ENCODE data around the gene SMYD3.
"Not testable (repeated sequence)": the region's sequence is repeated elsewhere in the genome, so short reads cannot be mapped to it uniquely, and the experiment has no call there.

Gene SMYD3

DNA sequence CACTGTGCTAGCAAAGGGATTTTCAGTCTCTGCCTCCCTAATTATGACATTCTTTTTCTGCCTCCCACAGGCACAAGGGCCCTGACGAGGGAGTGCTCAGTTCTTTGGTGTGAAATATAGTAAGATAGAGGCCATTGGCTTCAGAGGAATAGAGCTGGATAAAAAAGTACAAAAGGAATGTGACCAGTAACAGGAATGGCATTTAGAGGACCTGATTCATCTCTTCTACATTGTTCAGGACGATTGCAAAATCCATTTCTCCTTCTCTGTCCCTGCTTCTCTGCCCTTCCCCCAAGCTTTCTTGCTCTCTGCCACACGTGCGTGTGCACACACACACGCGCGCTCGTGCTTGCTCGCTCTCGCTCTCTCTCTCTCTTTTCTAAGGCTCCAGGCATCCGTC, 684.1 kb downstream of the SMYD3 start:
- no peak for TF ChIP-seq Cebpa-rat (IDR thresholded peaks at IDR 0.05)
- Histone ChIP-seq H3K4me3 (no peak overlapping the region), H3K9ac (no peak overlapping the region), H3K27me3 (no peaks in the 10 kb centered on the region), H3K36me3 (peaks cover 0 to 5% (median 0%) of the 10 kb centered on the region in 11 experiments; a peak in 4 of 22 replicates), H3K4me1 (no peaks in the 10 kb centered on the region), H3K4me2 (no peak overlapping the region), H3K27ac (no peak overlapping the region), H3K9me3 (replicated peaks in 1 of 11) (peaks cover 0 to 11% (median 8%) of the 10 kb centered on the region in 11 experiments; a peak in 11 of 22 replicates), H4K20me1 (no peaks in the 10 kb centered on the region)

DNA sequence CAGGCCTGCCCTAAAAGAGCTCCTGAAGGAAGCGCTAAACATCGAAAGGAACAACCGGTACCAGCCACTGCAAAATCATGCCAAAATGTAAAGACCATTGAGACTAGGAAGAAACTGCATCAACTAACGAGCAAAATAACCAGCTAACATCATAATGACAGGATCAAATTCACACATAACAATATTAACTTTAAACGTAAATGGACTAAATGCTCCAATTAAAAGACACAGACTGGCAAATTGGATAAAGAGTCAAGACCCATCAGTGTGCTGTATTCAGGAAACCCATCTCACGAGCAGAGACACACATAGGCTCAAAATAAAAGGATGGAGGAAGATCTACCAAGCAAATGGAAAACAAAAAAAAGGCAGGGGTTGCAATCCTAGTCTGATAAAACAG, 688.7 kb downstream of the SMYD3 start:
- peaks cover 0 to 14% (median under 1%) of the 10 kb centered on the region in 11 experiments; a peak in 4 of 22 replicates for H3K9me3 ChIP-seq (replicated peaks in 1 of 11)
- H3K9ac ChIP-seq, H4K20me1 ChIP-seq, H3K4me1 ChIP-seq, H3K4me2 ChIP-seq, H3K27ac ChIP-seq, H3K36me3 ChIP-seq, H3K4me3 ChIP-seq, H3K27me3 ChIP-seq: not testable (repeated sequence)

DNA sequence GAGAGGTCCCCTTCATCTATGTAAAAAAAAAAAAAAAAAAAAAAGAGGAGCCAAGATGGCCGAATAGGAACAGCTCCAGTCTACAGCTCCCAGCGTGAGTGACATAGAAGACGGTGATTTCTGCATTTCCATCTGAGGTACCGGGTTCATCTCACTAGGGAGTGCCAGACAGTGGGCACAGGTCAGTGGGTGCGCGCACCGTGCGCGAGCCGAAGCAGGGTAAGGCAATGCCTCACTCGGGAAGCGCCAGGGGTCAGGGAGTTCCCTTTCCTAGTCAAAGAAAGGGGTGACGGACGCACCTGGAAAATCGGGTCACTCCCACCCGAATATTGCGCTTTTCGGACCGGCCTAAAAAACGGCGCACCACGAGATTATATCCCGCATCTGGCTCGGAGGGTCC, 690.6 kb downstream of the SMYD3 start:
- H3K36me3 ChIP-seq; H3K4me2 ChIP-seq; H4K20me1 ChIP-seq; H3K9ac ChIP-seq; H3K4me1 ChIP-seq; H3K9me3 ChIP-seq (replicated peaks in 1 of 11); H3K27me3 ChIP-seq; H3K4me3 ChIP-seq; H3K27ac ChIP-seq: not testable (repeated sequence)

DNA sequence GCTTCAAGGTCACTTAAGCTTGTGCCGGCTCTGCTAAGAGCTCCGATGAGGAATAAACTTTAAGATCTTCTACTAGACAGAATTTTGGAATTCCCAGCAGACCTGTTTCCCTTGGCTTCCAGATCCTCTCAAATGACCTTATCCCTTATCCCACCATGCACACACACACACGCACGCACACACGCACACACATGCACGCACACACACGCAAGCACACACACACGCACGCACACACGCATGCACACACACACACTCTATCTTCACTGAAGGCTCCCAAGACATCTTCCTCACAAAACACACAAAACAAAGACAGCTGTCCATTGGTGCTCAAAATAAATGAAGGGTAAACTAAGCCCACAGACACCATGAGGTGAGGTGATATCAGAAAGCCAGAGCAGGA, 692.4 kb downstream of the SMYD3 start:
- Histone ChIP-seq H3K27me3 (no peaks in the 10 kb centered on the region), H3K4me3 (no peak overlapping the region), H3K9ac (no peak overlapping the region), H3K4me1 (peaks cover 0 to 16% (median 12%) of the 10 kb centered on the region in 10 experiments; a peak in 14 of 20 replicates), H3K4me2 (no peak overlapping the region), H4K20me1 (no peaks in the 10 kb centered on the region), H3K9me3 (replicated peaks in 1 of 11) (peaks cover 0 to 8% (median 0%) of the 10 kb centered on the region in 11 experiments; a peak in 1 of 22 replicates), H3K27ac (no peak overlapping the region), H3K36me3 (no peaks in the 10 kb centered on the region)
- no peak for TF ChIP-seq Cebpa-rat (IDR thresholded peaks at IDR 0.05)

DNA sequence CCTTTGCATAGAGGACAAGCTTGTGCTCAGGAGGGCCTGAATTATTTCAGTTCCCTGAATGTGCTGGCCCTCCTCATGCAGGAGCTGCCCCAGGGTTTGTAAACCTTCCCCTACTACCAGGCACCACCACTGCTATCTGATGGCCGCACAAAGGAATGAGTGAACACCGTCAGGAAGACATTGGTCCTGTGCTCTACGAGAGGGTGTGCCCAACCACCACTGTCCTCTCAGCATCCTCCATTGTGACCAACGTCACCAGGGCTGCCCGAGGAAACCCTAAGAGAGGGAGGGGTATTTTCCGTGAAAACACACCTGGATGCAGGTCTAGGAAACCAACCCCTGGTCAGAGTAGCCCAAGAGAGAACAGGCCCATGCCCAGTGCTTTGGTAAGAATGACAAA, 694.8 kb downstream of the SMYD3 start:
- H3K27ac ChIP-seq = no peak overlapping the region
- H3K9me3 ChIP-seq (replicated peaks in 1 of 11) = peaks cover 0 to 8% (median 0%) of the 10 kb centered on the region in 11 experiments; a peak in 1 of 22 replicates
- H3K9ac ChIP-seq = no peak overlapping the region
- peaks cover 13 to 40% (median 36%) of the 10 kb centered on the region in 10 experiments for H3K4me1 ChIP-seq
- no peak overlapping the region for H3K4me3 ChIP-seq
- no peaks in the 10 kb centered on the region for H3K36me3 ChIP-seq
- no peak for TF ChIP-seq Cebpa-rat (IDR thresholded peaks at IDR 0.05)
- H4K20me1 ChIP-seq = no peaks in the 10 kb centered on the region
- no peak overlapping the region for H3K4me2 ChIP-seq
- no peaks in the 10 kb centered on the region for H3K27me3 ChIP-seq

DNA sequence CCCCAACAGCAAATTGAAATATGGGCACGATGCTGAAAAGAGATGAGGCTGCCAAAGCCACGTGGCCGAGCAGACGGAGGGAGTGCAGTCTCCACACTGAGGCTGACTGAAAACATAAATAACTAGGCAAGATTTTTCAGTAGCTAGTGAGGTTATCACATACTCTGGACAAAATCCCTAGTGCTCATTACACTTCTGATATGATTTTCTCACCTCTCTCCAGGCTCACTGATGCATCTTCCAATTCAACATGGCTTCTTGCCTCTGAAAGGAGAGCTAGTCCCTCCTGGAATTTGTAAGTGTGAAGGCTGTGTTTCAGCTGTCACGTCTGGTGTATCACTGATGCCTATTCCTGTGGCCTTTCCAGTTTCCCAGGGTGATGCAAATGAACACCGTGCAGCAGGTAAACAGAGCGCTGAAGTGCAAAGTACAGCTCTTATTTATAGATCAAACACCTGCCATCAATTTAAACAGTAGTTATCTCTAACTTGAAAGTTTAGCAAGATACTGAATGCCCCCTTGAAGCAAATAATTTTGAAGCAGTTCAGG, 696.2 kb downstream of the SMYD3 start:
- H3K36me3 ChIP-seq = no peaks in the 10 kb centered on the region
- H3K9ac ChIP-seq = no peak overlapping the region
- no peak overlapping the region for H3K27ac ChIP-seq
- H4K20me1 ChIP-seq = no peaks in the 10 kb centered on the region
- H3K4me2 ChIP-seq = peak overlapping the region in 5 of 11 experiments; percentile 36 to 91 (median 87); a peak in 6 of 22 replicates
- no peak for TF ChIP-seq Cebpa-rat (IDR thresholded peaks at IDR 0.05)
- H3K9me3 ChIP-seq (replicated peaks in 1 of 11) = 0 out of 22 replicates have a peak, but pooled peaks cover 0 to 3% (median 0%) of the 10 kb centered on the region in 11 experiments
- no peak overlapping the region for H3K4me3 ChIP-seq
- H3K27me3 ChIP-seq = no peaks in the 10 kb centered on the region
- peaks cover 26 to 54% (median 46%) of the 10 kb centered on the region in 10 experiments for H3K4me1 ChIP-seq

DNA sequence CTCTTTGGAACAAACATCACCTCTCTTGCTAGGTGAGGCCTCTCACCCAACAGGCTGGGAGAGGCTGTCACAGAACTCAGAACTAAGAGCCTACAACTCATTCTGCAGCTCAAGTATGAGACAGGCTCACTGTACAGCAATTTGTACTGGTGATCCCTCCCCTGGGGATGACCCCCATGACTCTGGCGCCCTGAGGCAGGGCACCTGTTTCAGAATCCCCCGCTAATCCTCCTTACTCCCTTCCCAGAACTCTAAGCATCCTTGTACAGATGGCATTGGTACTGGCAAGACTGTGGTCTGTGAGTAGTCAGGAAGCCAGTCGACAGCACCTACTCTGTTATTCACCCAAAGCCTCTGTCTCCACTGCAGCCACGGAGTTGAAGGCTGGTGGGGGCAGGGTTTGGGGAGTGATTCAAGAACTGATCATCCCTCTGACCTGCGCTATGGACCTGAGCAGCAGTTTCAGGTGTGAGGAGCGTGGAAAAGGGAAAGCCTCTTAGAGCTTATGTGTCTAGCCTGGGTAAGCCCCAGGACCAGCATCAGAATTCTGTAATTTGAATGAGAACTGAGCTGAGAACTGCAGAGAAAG, 696.8 kb downstream of the SMYD3 start:
- Histone ChIP-seq H3K27ac (no peak overlapping the region), H3K9ac (no peak overlapping the region)

DNA sequence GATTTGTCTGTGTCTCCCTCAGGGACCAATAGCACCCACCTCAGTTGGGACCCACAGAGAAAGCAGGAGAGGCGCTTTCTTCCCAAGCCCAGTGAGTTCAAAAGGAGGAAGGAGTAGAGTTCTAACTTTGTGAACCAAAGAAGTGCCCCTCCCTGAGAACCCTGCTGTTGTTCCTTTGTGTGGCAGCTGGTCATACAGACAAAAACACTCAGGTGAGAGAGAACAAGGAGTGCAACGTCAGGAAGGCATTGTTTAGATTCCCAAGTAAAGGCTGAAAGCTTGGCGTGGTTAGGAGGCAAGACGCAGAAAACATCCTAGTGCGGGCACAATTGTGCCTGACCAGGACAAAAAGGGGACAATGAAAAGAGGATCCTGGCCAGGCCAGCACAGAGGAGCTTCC, 697.7 kb downstream of the SMYD3 start:
- Histone ChIP-seq H3K9ac (no peak overlapping the region), H3K9me3 (replicated peaks in 1 of 11) (no peaks in the 10 kb centered on the region), H3K4me1 (peaks cover 26 to 56% (median 46%) of the 10 kb centered on the region in 10 experiments), H3K36me3 (no peaks in the 10 kb centered on the region), H3K4me2 (peak overlapping the region in 8 of 11 experiments; percentile 36 to 91 (median 86); a peak in 12 of 22 replicates), H3K27ac (0 out of 22 replicates have a peak overlapping the region, but pooled peaks of 1 of the 11 experiments have one; percentile 6), H3K27me3 (no peaks in the 10 kb centered on the region), H4K20me1 (no peaks in the 10 kb centered on the region), H3K4me3 (no peak overlapping the region)
- TF ChIP-seq Cebpa-rat (IDR thresholded peaks at IDR 0.05) = no peak

More for the DNA sequence above, 696.8 kb downstream of the SMYD3 start:
- peak overlapping the region in 7 of 11 experiments; percentile 36 to 91 (median 87); a peak in 10 of 22 replicates for H3K4me2 ChIP-seq
- no peaks in the 10 kb centered on the region for H3K36me3 ChIP-seq
- H3K9me3 ChIP-seq (replicated peaks in 1 of 11) = no peaks in the 10 kb centered on the region
- H3K4me3 ChIP-seq = no peak overlapping the region
- H4K20me1 ChIP-seq = no peaks in the 10 kb centered on the region
- H3K27me3 ChIP-seq = no peaks in the 10 kb centered on the region
- peaks cover 26 to 56% (median 46%) of the 10 kb centered on the region in 10 experiments for H3K4me1 ChIP-seq
- TF ChIP-seq Cebpa-rat (IDR thresholded peaks at IDR 0.05) = no peak

DNA sequence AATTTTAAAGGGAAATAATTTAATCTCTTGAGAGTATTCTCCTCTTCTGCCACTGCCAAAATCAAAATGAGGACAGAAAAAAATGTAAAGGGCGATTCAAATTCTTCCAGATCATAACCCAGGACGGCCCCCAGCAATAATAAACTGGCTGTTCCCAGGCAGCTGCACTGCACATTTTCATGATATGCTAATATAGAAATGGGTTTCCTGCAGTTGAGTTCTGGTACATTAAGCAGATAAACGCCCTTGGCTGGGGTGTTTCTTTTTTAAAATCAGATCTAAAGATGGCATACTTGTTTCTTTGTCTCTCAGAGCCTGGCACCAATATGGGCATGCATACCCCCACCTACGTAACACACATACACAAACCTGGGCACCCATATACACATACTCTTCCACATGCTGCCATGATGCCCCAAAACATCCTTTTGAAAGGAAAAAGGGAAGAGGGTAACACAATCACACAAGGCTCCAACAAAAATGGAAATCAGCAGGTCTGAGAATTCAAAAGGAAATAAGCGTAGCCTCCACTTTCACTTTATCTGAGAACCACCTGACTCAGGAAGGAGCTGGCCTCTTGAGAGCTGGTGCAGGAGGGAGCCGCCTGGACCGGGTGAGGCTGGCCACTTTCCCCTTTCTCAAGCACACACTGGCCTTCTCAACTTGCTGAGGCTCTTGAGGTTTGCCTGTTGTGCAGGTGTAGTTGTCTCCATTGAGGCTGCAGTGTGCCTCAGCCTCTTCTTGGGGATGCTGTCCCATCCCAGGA, 698.9 kb downstream of the SMYD3 start:
- Histone ChIP-seq H3K9me3 (replicated peaks in 1 of 11) (no peaks in the 10 kb centered on the region), H3K4me2 (peak overlapping the region; percentile 70 to 91 (median 84)), H4K20me1 (no peaks in the 10 kb centered on the region), H3K4me1 (peaks cover 26 to 56% (median 46%) of the 10 kb centered on the region in 10 experiments), H3K27me3 (no peaks in the 10 kb centered on the region), H3K4me3 (peak overlapping the region in 5 of 10 experiments; percentile 9 to 54 (median 32); a peak in 8 of 20 replicates), H3K27ac (peak overlapping the region in 9 of 11 experiments; percentile 61 to 81 (median 75); a peak in 18 of 22 replicates), H3K36me3 (no peaks in the 10 kb centered on the region), H3K9ac (peak overlapping the region in 9 of 11 experiments; percentile 32 to 74 (median 60); a peak in 16 of 22 replicates)
- no peak for TF ChIP-seq Cebpa-rat (IDR thresholded peaks at IDR 0.05)

Measured in BLaER1 treated with 17β-estradiol and CSF1 and Interleukin-3, amounts not matched to agents 10 nM and 100 nM (cell line).